A549 (cell line): ENCODE measurements around the gene SF3A2. TPM values are rescaled to one million over a fixed set of nuclear protein-coding genes. Genes with fewer than 3 reads are reported as not detected.

ENCODE experiments used
- ATAC-seq, 2 experiments: fragments of 200-7000 bp in 1 of 2; fragments of >200 bp in 1 of 2; cut with Nextera tagmentation in 1 of 2; cut with Tn5 transposase in 1 of 2; 3 replicates each; pipeline versions ENCODE4 v1.8.0 to v1.9.1; 2018 to 2020; ENCODE audit warnings: mild to moderate bottlenecking in 1 of 2, moderate library complexity in 1 of 2
- CTCF ChIA-PET: fragments of 300-600 bp; sonication (Branson Sonifier 250); formaldehyde crosslinking; extraction: SDS; loops from one replicate; lab custom pipeline; 2021; ENCODE audit warnings: antibody characterized with exemption, inconsistent platforms; lab: Yijun Ruan, JAX
- POLR2A ChIA-PET: fragments of 350-600 bp; formaldehyde crosslinking; extraction: SDS; loops from one replicate; lab custom pipeline; 2021; ENCODE audit warnings: antibody characterized with exemption, inconsistent platforms; lab: Yijun Ruan, JAX
- DNase-seq, 2 experiments: peaks; one replicate each; pipeline versions ENCODE4 v3.0.0 to v3.0.0-alpha.2; 2011 to 2016; ENCODE audit warnings: low read depth in 1 of 2, low spot score in 1 of 2
- FAIRE-seq: peaks from 2 replicates; lab custom pipeline; 2011; peaks lifted over from hg19 to GRCh38; lab: Jason Lieb, UNC
- H3K27ac ChIP-seq, 2 experiments: fragments of >200 bp; sonication (Bioruptor Twin); formaldehyde crosslinking; 3 replicates each; pipeline ENCODE4 v1.5.1; 2016 to 2017
- H3K4me1 ChIP-seq: fragments of >200 bp; sonication (Bioruptor Twin); formaldehyde crosslinking; 3 replicates; pipeline ENCODE4 v1.6.1; 2016
- H3K4me2 ChIP-seq: fragments of >200 bp; sonication (Bioruptor Twin); formaldehyde crosslinking; 3 replicates; pipeline ENCODE4 v1.6.1; 2016
- H3K4me3 ChIP-seq: fragments of >200 bp; sonication (Bioruptor Twin); formaldehyde crosslinking; 3 replicates; pipeline ENCODE4 v1.5.1; 2016
- H3K9me3 ChIP-seq: fragments of >200 bp; sonication (Bioruptor Twin); formaldehyde crosslinking; 3 replicates; pipeline ENCODE4 v1.6.1; 2016
- BCL3 ChIP-seq: fragments of >200 bp; sonication (Bioruptor Twin); formaldehyde crosslinking; IDR thresholded peaks from 3 replicates; pipeline ENCODE4 v1.6.1; 2016
- BHLHE40 ChIP-seq: IDR thresholded peaks from 2 replicates; pipeline ENCODE4 v1.6.1; 2012; ENCODE audit warnings: low read depth, low read length, inconsistent platforms
- CHD2 ChIP-seq: fragments of 150-350 bp; IDR thresholded peaks from 2 replicates; pipeline ENCODE4 v1.6.1; 2014; ENCODE audit warnings: low read length; ENCODE audit not compliant: partially characterized antibody
- CHD4 ChIP-seq: fragments of 200-600 bp; sonication (generic); IDR thresholded peaks from 2 replicates; pipeline ENCODE4 v1.6.1; 2016; ENCODE audit warnings: antibody characterized with exemption, mild to moderate bottlenecking, borderline replicate concordance
- E2F6 ChIP-seq: IDR thresholded peaks from 2 replicates; pipeline ENCODE4 v1.6.1; 2012; ENCODE audit warnings: low read depth, borderline replicate concordance
- EHF ChIP-seq: fragments of 250-450 bp; sonication (Bioruptor Pico); IDR thresholded peaks from 2 replicates; pipeline ENCODE4 v1.5.0; 2020; ENCODE audit warnings: mild to moderate bottlenecking
- EHMT2 ChIP-seq: fragments of 200-600 bp; sonication (generic); IDR thresholded peaks from 2 replicates; pipeline ENCODE4 v1.6.1; 2016; ENCODE audit warnings: antibody characterized with exemption, low read depth, mild to moderate bottlenecking, moderate library complexity
- EP300 ChIP-seq, 2 experiments: fragments of >200 bp; sonication (Bioruptor Twin); formaldehyde crosslinking; IDR thresholded peaks; 2 replicates in 1 of 2; 3 replicates in 1 of 2; pipeline ENCODE4 v1.6.1; 2016 to 2017
- FOSL2 ChIP-seq, 2 experiments: fragments of 450-650 bp in 1 of 2; fragments of >200 bp in 1 of 2; sonication (Bioruptor Twin) in 1 of 2; formaldehyde crosslinking; IDR thresholded peaks; 2 replicates each; pipeline versions ENCODE4 v1.5.0 to v1.6.1; 2016 to 2020; ENCODE audit warnings: mild to moderate bottlenecking in 1 of 2, moderate library complexity in 1 of 2
- FOXS1 ChIP-seq: fragments of 250-450 bp; sonication (Bioruptor Pico); IDR thresholded peaks from 2 replicates; pipeline ENCODE4 v1.5.0; 2020; ENCODE audit warnings: mild to moderate bottlenecking, moderate library complexity
- HDAC2 ChIP-seq: fragments of 200-600 bp; sonication (generic); IDR thresholded peaks from 2 replicates; pipeline ENCODE4 v1.6.1; 2016
- HOXA7 ChIP-seq: fragments of 250-450 bp; sonication (Bioruptor Pico); IDR thresholded peaks from 2 replicates; pipeline ENCODE4 v1.5.0; 2020; ENCODE audit warnings: mild to moderate bottlenecking, moderate library complexity
- JUN ChIP-seq, 2 experiments: fragments of >200 bp; sonication (Bioruptor Twin); formaldehyde crosslinking; IDR thresholded peaks; 2 replicates in 1 of 2; 3 replicates in 1 of 2; pipeline ENCODE4 v1.6.1; 2016 to 2017
- JUNB ChIP-seq: fragments of >200 bp; sonication (Bioruptor Twin); formaldehyde crosslinking; IDR thresholded peaks from 2 replicates; pipeline ENCODE4 v1.6.1; 2016
- KDM5A ChIP-seq: fragments of 200-600 bp; sonication (generic); IDR thresholded peaks from 2 replicates; pipeline ENCODE4 v1.6.1; 2016; ENCODE audit warnings: antibody characterized with exemption, mild to moderate bottlenecking
- MAFK ChIP-seq: fragments of 450-650 bp; IDR thresholded peaks from 2 replicates; pipeline ENCODE4 v1.6.1; 2014; ENCODE audit not compliant: partially characterized antibody
- MAZ ChIP-seq: fragments of 150-350 bp; IDR thresholded peaks from 2 replicates; pipeline ENCODE4 v1.6.1; 2014; ENCODE audit warnings: antibody characterized with exemption, low read depth, low read length, borderline replicate concordance
- MYC ChIP-seq: IDR thresholded peaks from 2 replicates; pipeline ENCODE4 v1.6.1; 2012; ENCODE audit warnings: mild to moderate bottlenecking, inconsistent platforms, low read length, improper control_type of control experiment, borderline replicate concordance
- NFE2L2 ChIP-seq: fragments of 150-350 bp; conservative IDR thresholded peaks from 2 replicates; pipeline ENCODE4 v1.6.1; 2014; ENCODE audit warnings: low read length
- PBX3 ChIP-seq: IDR thresholded peaks from 2 replicates; pipeline ENCODE4 v1.6.1; 2012
- PHF8 ChIP-seq: fragments of 200-600 bp; sonication (generic); IDR thresholded peaks from 2 replicates; pipeline ENCODE4 v1.6.1; 2016; ENCODE audit warnings: low read depth, mild to moderate bottlenecking, antibody characterized with exemption, moderate library complexity, borderline replicate concordance
- POLR2AphosphoS2 ChIP-seq: conservative IDR thresholded peaks from 2 replicates; pipeline ENCODE4 v1.6.1; 2012; ENCODE audit warnings: low read length, improper control_type of control experiment, inconsistent platforms
- RAD21 ChIP-seq, 2 experiments: fragments of >200 bp in 1 of 2; sonication (Bioruptor Twin) in 1 of 2; formaldehyde crosslinking in 1 of 2; IDR thresholded peaks in 1 of 2; conservative IDR thresholded peaks in 1 of 2; 2 replicates in 1 of 2; 3 replicates in 1 of 2; pipeline ENCODE4 v1.6.1; 2012 to 2018; ENCODE audit warnings: inconsistent platforms in 1 of 2
- RFX5 ChIP-seq: fragments of 450-650 bp; IDR thresholded peaks from 2 replicates; pipeline ENCODE4 v1.7.1; 2014; ENCODE audit warnings: antibody characterized with exemption, mild to moderate bottlenecking, moderate library complexity
- RNF2 ChIP-seq: fragments of 200-600 bp; sonication (generic); IDR thresholded peaks from 2 replicates; pipeline ENCODE4 v1.6.1; 2016; ENCODE audit warnings: low read depth, mild to moderate bottlenecking, antibody characterized with exemption, moderate library complexity, borderline replicate concordance
- SREBF2 ChIP-seq: fragments of 450-650 bp; IDR thresholded peaks from 2 replicates; pipeline ENCODE4 v1.6.1; 2014; ENCODE audit warnings: mild to moderate bottlenecking, moderate library complexity
- TFCP2L1 ChIP-seq: fragments of 250-450 bp; sonication (Bioruptor Pico); IDR thresholded peaks from 2 replicates; pipeline ENCODE4 v1.5.0; 2021; ENCODE audit warnings: mild to moderate bottlenecking
- TP53 ChIP-seq: fragments of 250-450 bp; sonication (Bioruptor Pico); IDR thresholded peaks from 2 replicates; pipeline ENCODE4 v1.5.0; 2021; ENCODE audit warnings: mild to moderate bottlenecking, moderate library complexity
- ZNF302 ChIP-seq: fragments of 250-450 bp; sonication (Bioruptor Pico); IDR thresholded peaks from 2 replicates; pipeline ENCODE4 v1.9.0; 2021; ENCODE audit warnings: inconsistent platforms, mild to moderate bottlenecking, moderate library complexity
- WGBS: methylation state at CpG from one replicate; pipeline ENCODE4 v1.1.6; 2017; ENCODE audit errors: missing lambda C conversion rate; 5-methylcytosine and 5-hydroxymethylcytosine counted together
- polyA plus RNA-seq, 4 experiments: library from polyadenylated mRNA; depleted of rRNA in 3 of 4; stranded (reverse); fragments of >200 nt; fragmentation: RNase III in 1 of 4; extraction: RNeasy Plus Mini Kit Qiagen cat#74134 plus additional on column Dnase treatment in 1 of 4; gene quantifications; 2 replicates in 3 of 4; 3 replicates in 1 of 4; pipeline ENCODE4 v1.2.3, GENCODE V29; 2011 to 2017
- TF ChIP-seq, protein P1 (sequence below): fragments of >200 bp; sonication (Bioruptor Twin); formaldehyde crosslinking; IDR thresholded peaks from 3 replicates; pipeline ENCODE4 v1.5.1; 2016
- TF ChIP-seq, protein P2 (sequence below): fragments of 250-450 bp; sonication (Bioruptor Pico); IDR thresholded peaks from 2 replicates; pipeline ENCODE4 v1.5.0; 2020; ENCODE audit warnings: low read depth, mild to moderate bottlenecking, moderate library complexity

The SF3A2 gene
- polyA plus RNA-seq, 2 of the 4 experiments (the other 2 are of a cell fraction), result 11.9 to 68.2 TPM

- POLR2A ChIA-PET, result no interaction called here
- H3K4me2 ChIP-seq, result peak overlapping the region; percentile 77
- peaks cover 28% of the 10 kb centered on the region for H3K4me1 ChIP-seq
- ATAC-seq, result no peak
- CTCF ChIA-PET, result no interaction called here
- H3K9me3 ChIP-seq, result no peaks in the 10 kb centered on the region
- DNase-seq, result no peak
- TF ChIP-seq PHF8 (peak; percentile 25; the same call in 1 of the 2 replicates), EHMT2 (no peak), KDM5A (peak; percentile 8; the same call in 1 of the 2 replicates)
- peak overlapping the region; percentile 100 for H3K4me3 ChIP-seq
- 4% methylated on average over 9 of the region's 19 CpGs for WGBS
- H3K27ac ChIP-seq, result peak overlapping the region; percentile 79 to 98
- FAIRE-seq, result no peak
These were observed 32.2 kb downstream of the SF3A2 start for GRCh38 chr19:2268861-2269243.

DNA sequence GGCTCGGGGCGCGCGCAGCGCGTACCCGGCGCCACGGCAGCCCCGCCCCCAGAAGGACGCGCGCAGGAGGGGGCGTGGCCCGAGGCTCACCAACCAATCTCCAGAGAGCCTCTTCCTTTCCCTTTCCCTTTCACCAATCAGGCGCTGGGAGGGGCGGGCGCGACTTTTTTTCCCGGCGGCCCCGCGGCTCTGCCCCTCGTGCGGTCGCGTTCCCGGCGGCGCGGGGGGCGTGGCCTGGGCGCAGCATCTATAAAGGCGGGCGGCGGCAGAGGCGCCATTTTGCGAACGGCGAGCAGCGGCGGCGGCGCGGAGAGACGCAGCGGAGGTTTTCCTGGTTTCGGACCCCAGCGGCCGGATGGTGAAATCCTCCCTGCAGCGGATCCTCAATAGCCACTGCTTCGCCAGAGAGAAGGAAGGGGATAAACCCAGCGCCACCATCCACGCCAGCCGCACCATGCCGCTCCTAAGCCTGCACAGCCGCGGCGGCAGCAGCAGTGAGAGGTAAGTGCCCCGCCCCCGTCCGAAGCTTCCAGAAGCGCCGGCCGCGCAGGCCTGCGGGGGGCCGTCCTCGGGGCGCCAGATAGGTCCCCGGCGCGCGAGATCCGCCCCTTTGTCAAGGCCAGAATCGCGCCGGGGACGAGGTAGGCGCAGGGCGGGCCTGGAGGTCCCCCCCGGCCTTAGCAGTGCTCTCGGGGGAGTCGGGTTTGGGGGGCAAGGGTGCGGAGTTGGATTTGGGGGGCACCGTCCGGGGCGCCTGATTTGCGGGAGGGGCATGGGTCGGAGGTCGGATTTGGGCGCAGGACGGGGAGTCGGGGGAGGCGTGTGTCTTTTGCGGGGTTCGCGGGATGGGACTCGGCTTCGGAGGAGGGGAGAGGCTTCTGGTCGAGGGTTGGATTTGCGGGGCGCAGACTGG, 32.9 kb downstream of the SF3A2 start:
- Histone ChIP-seq H3K9me3 (no peaks in the 10 kb centered on the region), H3K27ac (peak overlapping the region; percentile 98), H3K4me1 (peaks cover 28% of the 10 kb centered on the region), H3K4me2 (peak overlapping the region; percentile 92), H3K4me3 (peak overlapping the region; percentile 100)
- POLR2A ChIA-PET, result no interaction called here
- 0% methylated on average over 5 of the region's 103 CpGs for WGBS
- CTCF ChIA-PET, result interaction anchor here (0.5 to 1.0 kb wide), 2 partner anchors 9 to 32 kb away, joined by 3 to 4 read pairs; no protein-coding TSS in a partner anchor
- ATAC-seq (peak; percentile 70 to 83), FAIRE-seq (no peak), DNase-seq (peak; percentile 94 to 95)
- TF ChIP-seq ZNF302 (CRISPR knock-in tag), result no peak
- TF ChIP-seq EP300 (IDR thresholded peaks at IDR 0.05), result no peak
- no peak for TF ChIP-seq E2F6
- TF ChIP-seq RAD21 (conservative IDR thresholded peaks at IDR 0.05 in 1 of 2, IDR thresholded peaks at IDR 0.05 in 1 of 2), result no peak
- TF ChIP-seq CHD4, result no peak
- no peak for TF ChIP-seq EHF (CRISPR knock-in tag)
- TF ChIP-seq TFCP2L1, result no peak; the same call in 1 of the 2 replicates
- no peak for TF ChIP-seq JUNB
- TF ChIP-seq MYC, result no peak; the same call in 1 of the 2 replicates
- peak; percentile 44; the same call in 1 of the 2 replicates for TF ChIP-seq HDAC2
- TF ChIP-seq, protein P1, sequence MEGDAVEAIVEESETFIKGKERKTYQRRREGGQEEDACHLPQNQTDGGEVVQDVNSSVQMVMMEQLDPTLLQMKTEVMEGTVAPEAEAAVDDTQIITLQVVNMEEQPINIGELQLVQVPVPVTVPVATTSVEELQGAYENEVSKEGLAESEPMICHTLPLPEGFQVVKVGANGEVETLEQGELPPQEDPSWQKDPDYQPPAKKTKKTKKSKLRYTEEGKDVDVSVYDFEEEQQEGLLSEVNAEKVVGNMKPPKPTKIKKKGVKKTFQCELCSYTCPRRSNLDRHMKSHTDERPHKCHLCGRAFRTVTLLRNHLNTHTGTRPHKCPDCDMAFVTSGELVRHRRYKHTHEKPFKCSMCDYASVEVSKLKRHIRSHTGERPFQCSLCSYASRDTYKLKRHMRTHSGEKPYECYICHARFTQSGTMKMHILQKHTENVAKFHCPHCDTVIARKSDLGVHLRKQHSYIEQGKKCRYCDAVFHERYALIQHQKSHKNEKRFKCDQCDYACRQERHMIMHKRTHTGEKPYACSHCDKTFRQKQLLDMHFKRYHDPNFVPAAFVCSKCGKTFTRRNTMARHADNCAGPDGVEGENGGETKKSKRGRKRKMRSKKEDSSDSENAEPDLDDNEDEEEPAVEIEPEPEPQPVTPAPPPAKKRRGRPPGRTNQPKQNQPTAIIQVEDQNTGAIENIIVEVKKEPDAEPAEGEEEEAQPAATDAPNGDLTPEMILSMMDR, result no peak
- peak; percentile 11 for TF ChIP-seq CHD2
- no peak for TF ChIP-seq TP53 (CRISPR knock-in tag)
- TF ChIP-seq EHMT2, result no peak
- no peak for TF ChIP-seq MAZ
- no peak for TF ChIP-seq PBX3
- no peak for TF ChIP-seq MAFK
- no peak for TF ChIP-seq BHLHE40
- no peak for TF ChIP-seq HOXA7
- no peak for TF ChIP-seq NFE2L2
- no peak for TF ChIP-seq POLR2AphosphoS2
- no peak for TF ChIP-seq SREBF2
- no peak for TF ChIP-seq RFX5
- peak; percentile 95 for TF ChIP-seq BCL3
- TF ChIP-seq, protein P2, sequence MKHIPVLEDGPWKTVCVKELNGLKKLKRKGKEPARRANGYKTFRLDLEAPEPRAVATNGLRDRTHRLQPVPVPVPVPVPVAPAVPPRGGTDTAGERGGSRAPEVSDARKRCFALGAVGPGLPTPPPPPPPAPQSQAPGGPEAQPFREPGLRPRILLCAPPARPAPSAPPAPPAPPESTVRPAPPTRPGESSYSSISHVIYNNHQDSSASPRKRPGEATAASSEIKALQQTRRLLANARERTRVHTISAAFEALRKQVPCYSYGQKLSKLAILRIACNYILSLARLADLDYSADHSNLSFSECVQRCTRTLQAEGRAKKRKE (CRISPR knock-in tag), result no peak
- peak; percentile 95 to 98 for TF ChIP-seq JUN (IDR thresholded peaks at IDR 0.05)
- no peak for TF ChIP-seq FOXS1 (CRISPR knock-in tag)
- no peak for TF ChIP-seq FOSL2 (IDR thresholded peaks at IDR 0.05)
- no peak for TF ChIP-seq FOSL2 (CRISPR knock-in tag; IDR thresholded peaks at IDR 0.05)
- TF ChIP-seq RNF2, result no peak
- 0 out of 2 replicates have a peak, but pooled peaks have one; percentile 2 for TF ChIP-seq KDM5A
